Mesodermal cell (in vitro differentiated cells): Measurements from ENCODE around the gene LENG8.
A peak's percentile ranks its signal among the peaks of the same experiment; 100 is the strongest.
"Not testable (repeated sequence)": the region's sequence is repeated elsewhere in the genome, so short reads cannot be mapped to it uniquely, and the experiment has no call there.

Experiments used
- H3K27ac ChIP-seq: 2 replicates; pipeline ENCODE4 v1.7.0; 2013; ENCODE audit warnings: mild to moderate bottlenecking, low read depth, low read length, moderate library complexity; ENCODE audit not compliant: severe bottlenecking
- H3K36me3 ChIP-seq: 2 replicates; pipeline ENCODE4 v1.7.1; 2013; ENCODE audit warnings: mild to moderate bottlenecking, low read length, moderate library complexity; ENCODE audit not compliant: control insufficient read depth, insufficient read depth
- H3K4me1 ChIP-seq: one replicate; pipeline ENCODE4 v1.7.1; 2013; ENCODE audit warnings: mild to moderate bottlenecking, low read length; ENCODE audit not compliant: insufficient read depth, control insufficient read depth, poor library complexity, severe bottlenecking
- H3K4me3 ChIP-seq: 2 replicates; pipeline ENCODE4 v1.7.0; 2013; ENCODE audit warnings: low read length, control low read depth, mild to moderate bottlenecking; ENCODE audit not compliant: insufficient read depth, poor library complexity, severe bottlenecking; ENCODE audit errors: extremely low read depth
- H3K9me3 ChIP-seq: 2 replicates; pipeline ENCODE4 v1.7.1; 2013; ENCODE audit warnings: mild to moderate bottlenecking, low read length, moderate library complexity; ENCODE audit not compliant: control insufficient read depth
- WGBS, 2 experiments: methylation state at CpG; one replicate each; pipeline ENCODE4 v1.1.5; 2013; ENCODE audit warnings: missing lambda C conversion rate in 2 of 2; ENCODE audit not compliant: insufficient coverage in 2 of 2; 5-methylcytosine and 5-hydroxymethylcytosine counted together

Gene LENG8

DNA sequence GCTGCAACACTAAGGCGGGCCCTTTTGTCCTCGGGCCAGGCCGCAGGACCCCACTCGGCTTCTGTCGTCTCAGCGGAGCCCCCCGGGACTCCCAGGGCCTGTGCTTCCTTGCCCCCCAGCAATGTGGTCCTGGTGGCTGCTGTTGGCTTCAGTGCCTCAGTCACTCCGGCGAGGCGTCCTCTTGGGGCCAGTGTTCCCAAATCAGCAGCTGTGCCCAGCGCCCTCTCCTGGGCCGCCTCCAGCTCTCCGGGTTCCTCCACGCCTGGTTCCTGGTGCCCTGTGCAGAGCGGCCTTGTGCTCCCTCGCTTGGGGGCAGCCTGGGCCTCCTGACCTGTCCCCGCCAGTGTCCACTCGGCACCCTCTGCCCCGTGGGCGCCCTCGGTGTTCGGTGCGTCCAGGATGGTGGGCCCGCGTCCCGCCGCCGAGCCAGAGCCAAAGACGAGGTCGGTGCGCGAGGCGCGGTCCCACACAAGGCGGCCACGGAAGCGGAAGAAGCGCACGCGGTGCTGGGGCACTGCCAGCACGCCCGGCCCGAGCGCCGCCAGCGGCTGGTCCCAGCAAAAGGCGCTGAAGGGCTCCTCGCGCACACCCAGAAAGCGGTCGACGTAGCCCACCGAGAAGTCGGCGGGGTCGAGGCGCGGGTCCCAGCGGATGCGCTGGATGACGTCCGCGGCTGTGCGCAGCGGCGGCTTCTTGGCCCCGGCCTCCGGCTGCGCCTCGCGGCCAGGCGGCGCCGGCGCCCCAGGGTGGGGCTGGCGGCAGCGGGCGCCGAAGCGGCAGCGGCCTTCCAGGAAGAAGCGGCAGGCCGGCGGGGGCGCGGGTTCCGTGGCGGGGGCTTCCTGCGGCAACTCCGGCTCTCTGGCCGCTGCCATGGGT lies 13.9 kb downstream of the LENG8 start:
- peaks cover 40% of the 10 kb centered on the region for H3K36me3 ChIP-seq
- no peaks in the 10 kb centered on the region for H3K9me3 ChIP-seq
- peaks cover 13% of the 10 kb centered on the region for H3K4me1 ChIP-seq
- peak overlapping the region; percentile 82 for H3K27ac ChIP-seq
- peak overlapping the region; percentile 46 for H3K4me3 ChIP-seq
- WGBS, 2 experiments: 11 to 18% methylated on average over 78 to 83 of the region's 91 CpGs

DNA sequence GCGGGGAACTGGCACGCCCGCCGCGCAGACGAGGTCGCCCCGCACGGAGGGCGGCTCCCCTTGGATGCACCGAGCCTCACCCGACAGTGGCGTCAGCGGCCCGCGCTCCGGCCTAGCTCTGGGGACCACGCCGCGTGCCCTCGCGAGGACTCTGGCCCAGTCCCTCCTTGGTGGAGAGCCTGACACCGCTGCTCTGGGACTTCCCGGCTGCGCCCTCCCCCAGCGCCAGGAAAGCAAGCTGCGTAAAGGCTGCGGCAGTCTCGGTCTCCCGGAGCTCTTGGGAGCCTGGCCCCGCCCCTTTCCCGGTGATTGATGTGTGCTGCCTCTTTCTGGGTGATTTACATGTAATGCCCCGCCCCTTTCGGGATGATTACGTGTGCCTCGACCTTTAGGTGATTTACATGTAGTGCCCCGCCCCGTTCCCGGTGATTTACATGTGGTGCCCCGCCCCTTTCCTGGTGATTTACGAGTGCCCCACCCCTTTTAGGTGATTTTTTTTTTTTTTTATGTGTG lies 14.6 kb downstream of the LENG8 start, which contains the start of gene LENG9:
TSS of gene LENG9 (minus strand) at position 248 of the 513 bp plus-strand sequence. CDS start 252 bp downstream, outside the sequence.
- Histone ChIP-seq H3K27ac (peak within 1 kb of the TSS; percentile 82), H3K9me3 (no peaks in the 10 kb centered on the region), H3K4me3 (peak within 1 kb of the TSS; percentile 46), H3K36me3 (peaks cover 33% of the 10 kb centered on the region), H3K4me1 (peaks cover 13% of the 10 kb centered on the region)
- 1 to 2% methylated on average over 21 to 38 of the region's 41 CpGs for WGBS, 2 experiments

DNA sequence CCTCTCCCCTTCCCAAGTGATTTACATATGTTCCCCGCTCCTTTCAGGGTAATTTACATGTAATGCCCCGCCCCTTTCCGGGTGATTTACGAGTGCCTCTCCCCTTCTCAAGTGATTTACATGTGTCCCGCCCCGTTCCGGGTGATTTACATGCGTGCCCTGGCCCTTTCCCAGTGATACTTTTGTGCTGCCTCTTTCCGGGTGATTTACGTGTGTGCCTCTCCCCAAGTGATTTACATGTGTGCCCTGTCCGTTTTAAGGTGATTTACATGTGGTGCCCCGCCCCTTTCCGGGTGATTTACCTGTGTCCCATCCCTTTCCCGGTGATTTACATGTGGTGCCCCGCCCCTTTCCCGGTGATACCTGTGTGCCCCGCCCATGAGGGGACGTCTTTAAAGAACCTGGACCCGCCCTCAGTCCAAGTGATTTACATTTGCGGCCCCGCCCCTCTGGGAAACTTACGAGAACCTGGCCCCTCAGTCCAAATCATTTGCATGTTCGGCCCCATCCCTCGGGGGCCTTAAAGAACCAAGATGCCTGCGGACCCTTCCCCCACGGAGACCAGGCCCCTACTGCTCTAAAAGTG lies 15.1 kb downstream of the LENG8 start:
- H3K27ac ChIP-seq: peak overlapping the region; percentile 82
- H3K36me3 ChIP-seq: peaks cover 28% of the 10 kb centered on the region
- peaks cover 13% of the 10 kb centered on the region for H3K4me1 ChIP-seq
- no peaks in the 10 kb centered on the region for H3K9me3 ChIP-seq
- H3K4me3 ChIP-seq: peak overlapping the region; percentile 46
- 0 to 1% methylated on average over 25 to 26 of the region's 26 CpGs for WGBS, 2 experiments

DNA sequence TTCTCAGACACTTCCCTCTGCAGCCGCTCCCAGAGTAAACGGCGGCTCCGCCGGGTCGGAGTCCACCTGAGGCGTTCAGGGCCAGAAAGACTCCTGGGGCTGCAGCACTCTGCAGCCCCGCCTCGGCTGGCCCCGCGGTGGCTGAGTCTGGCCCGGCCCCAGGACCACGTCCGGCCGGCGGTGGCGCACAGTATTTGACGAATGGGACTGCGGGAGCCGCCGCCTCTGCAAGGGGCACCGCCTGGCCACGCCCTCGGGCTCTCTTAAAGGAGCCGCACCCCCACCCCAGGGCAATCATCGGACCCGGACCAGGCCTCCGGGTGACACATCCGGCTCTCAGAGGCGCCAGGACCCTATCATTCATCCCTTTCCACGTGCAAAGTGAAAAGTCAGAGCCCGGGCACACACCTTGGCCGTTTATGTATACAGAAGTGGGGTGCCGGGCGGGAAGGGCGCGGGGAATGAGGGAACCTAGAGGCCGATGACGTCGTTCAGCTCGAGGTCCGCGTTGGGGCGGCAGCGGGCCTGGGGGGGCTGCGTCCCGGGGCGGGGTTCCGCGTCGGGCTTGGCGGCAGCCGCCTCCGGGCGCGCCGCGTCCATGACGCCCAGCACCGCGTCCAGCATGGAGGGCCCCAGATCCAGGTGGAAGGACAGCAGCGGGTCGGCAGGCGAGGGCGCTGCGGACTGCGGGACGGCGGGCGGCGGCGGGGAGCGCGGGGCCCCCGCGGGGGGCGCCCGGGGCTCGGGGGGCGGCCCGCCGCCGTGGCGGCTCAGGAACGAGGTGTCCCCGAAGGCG lies 15.8 kb downstream of the LENG8 start:
- Histone ChIP-seq H3K9me3 (no peaks in the 10 kb centered on the region), H3K4me3 (peak overlapping the region; percentile 46), H3K36me3 (peaks cover 23% of the 10 kb centered on the region), H3K27ac (peak overlapping the region; percentile 82), H3K4me1 (peaks cover 13% of the 10 kb centered on the region)
- 8 to 9% methylated on average over 32 to 52 of the region's 87 CpGs for WGBS, 2 experiments

DNA sequence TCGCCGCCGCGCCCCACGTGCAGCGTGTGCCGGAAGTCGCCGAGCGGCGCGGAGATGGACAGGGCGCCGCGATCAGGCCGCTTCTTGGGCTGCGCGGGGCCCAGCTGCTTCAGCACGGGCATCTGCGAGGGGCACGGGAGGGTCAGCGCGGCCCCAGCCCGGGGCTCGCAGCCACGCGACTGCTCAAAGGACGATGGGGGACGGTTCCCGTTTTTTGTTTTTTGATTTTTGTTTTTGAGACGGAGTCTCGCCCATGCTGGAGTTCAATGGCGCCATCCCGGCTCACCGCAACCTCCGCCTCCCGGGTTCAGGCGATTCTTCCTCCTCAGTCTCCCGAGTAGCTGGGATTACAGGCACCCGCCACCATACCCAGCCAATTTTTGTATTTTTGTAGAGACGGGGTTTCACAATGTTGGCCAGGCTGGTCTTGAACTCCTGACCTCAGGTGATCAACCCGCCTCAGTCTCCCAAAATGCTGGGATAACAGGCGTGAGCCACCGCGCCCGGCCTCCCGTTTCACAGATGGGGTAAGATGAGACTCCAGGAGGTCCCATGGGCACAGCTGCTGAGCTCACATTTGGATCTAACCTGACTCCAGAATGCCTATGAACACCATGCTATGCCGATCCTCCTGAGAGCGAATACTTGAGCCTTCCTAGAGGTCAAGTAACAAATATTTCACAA lies 16.6 kb downstream of the LENG8 start:
- no peaks in the 10 kb centered on the region for H3K9me3 ChIP-seq
- WGBS, 2 experiments: 88 to 90% methylated on average over 44 to 49 of the region's 49 CpGs
- H3K4me1 ChIP-seq: peaks cover 13% of the 10 kb centered on the region
- no peak overlapping the region for H3K27ac ChIP-seq
- H3K36me3 ChIP-seq: peaks cover 18% of the 10 kb centered on the region
- no peak overlapping the region for H3K4me3 ChIP-seq

DNA sequence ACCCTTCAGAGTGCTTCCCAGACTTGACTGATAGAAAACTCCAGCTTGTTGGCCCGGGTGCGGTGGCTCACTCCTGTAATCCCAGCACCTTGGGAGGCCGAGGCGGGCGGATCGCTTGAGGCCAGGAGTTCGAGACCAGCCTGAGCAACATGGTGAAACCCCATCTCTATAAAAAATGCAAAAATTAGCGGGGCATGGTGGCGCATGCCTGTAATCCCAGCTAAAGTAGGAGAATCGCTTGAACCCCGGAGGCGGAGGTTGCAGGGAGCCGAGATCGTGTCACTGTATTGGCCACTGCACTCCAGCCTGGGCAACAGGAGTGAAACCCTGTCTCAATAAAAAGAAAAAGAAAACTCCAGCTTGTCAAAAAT lies 17.1 kb downstream of the LENG8 start:
- H3K4me3 ChIP-seq, H3K4me1 ChIP-seq, H3K9me3 ChIP-seq, H3K27ac ChIP-seq: not testable (repeated sequence)
- WGBS, 2 experiments: 81 to 93% methylated on average over 14 of the region's 14 CpGs
- H3K36me3 ChIP-seq: peaks cover 13% of the 10 kb centered on the region

DNA sequence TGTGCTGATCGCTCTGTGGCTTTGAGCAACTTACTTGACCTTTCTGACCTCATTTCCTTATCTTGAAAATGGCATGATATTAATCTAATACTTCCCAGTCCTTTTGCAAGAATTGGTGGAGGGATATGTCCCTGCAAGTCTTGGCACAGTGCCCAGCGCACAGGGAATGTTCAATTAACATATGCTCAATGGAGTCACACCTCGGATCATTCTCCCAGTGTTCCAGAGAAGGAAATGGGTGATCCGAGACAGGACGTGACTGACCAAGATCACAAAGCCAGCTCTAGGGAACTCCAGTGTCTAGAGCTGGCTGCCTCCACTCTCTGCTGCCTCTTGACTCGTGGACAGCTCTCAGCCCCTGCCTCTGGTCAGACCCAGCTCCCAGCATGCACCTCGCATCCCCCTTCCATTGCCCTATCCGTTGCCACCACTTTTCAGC lies 20.5 kb downstream of the LENG8 start:
- WGBS, 2 experiments: 66 to 74% methylated on average over 7 to 8 of the region's 8 CpGs
- H3K4me3 ChIP-seq: no peak overlapping the region
- H3K27ac ChIP-seq: no peak overlapping the region
- H3K36me3 ChIP-seq: no peaks in the 10 kb centered on the region
- no peaks in the 10 kb centered on the region for H3K9me3 ChIP-seq
- peaks cover 8% of the 10 kb centered on the region for H3K4me1 ChIP-seq

DNA sequence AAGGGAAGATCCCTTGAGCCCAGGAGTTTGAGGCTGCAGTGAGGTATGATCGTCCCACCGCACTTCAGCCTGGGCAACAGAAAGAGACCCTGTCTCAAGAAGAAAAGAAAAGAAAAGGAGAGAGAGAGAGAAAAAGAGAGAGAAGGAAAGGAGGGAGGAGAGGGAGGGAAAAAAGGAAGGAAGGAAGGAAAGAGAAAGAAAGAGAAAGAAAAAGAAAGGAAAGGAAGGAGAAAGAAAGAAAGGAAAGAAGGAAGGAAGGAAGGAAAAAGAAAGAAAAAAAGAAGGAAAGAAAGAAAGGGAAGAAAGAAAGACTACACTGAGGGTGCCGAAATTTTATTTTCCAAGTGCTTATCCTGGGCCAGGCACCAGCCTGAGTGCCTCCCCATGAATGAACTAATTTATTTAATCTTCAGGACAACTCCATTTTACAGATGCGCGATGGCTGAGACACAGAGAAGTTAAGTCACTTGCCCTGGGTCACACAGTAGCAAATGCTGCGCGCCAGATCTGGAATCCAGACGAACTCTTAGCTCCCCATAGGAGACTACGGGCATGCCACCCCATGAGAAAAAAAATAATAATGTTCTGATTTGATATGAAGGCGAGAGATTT lies 21.4 kb downstream of the LENG8 start:
- no peak overlapping the region for H3K4me3 ChIP-seq
- no peaks in the 10 kb centered on the region for H3K36me3 ChIP-seq
- H3K27ac ChIP-seq: no peak overlapping the region
- H3K4me1 ChIP-seq: peaks cover 8% of the 10 kb centered on the region
- no peaks in the 10 kb centered on the region for H3K9me3 ChIP-seq
- 83 to 87% methylated on average over 3 to 10 of the region's 10 CpGs for WGBS, 2 experiments

DNA sequence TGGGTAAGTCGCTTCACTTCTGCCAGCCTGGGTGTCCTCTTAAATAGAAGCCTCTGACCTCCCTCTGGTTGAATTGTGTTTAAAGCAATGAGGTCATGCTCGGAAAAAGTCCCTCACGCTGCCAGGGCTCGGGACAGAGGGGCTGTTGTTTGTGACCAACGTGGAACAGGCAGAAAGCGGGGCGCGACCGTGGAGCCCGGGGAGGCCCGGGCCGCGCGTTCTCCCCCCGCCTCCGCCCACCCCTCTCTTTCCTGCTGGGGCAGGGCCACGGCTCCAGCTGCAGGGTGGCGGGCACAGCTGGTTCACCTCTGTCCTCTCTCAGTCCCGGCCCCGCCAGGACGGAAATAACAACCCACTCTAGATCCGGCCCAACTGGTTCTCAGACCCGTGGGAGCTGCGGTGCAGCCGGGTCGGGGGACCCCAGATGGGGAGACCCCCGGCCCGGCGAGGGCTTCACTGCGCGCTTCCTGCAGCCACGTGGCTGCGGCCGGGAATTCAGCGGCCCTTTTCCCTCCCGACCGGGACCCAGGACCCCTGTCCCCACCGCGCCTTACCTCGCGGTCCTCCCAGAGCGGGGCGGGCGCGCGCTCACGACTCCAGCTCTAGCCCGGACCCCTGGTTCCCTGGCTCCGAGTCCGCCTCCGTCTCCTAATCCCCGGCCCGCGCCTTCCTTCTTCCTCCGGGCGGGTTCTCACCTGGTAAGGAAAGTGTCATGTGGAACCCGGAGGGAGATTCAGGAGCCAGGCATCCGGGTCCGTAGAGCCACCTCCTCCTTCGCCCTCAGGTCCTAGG lies 22.2 kb downstream of the LENG8 start:
- no peak overlapping the region for H3K27ac ChIP-seq
- H3K4me1 ChIP-seq: peaks cover 8% of the 10 kb centered on the region
- WGBS, 2 experiments: 20 to 29% methylated on average over 52 to 55 of the region's 60 CpGs
- H3K9me3 ChIP-seq: no peaks in the 10 kb centered on the region
- H3K4me3 ChIP-seq: peak overlapping the region; percentile 26
- no peaks in the 10 kb centered on the region for H3K36me3 ChIP-seq
